Hematopoietic multipotent progenitor cell treated with erythropoietin and hydrocortisone succinate and interleukin-3 and kit ligand, for 17 days (in vitro differentiated cells): ENCODE measurements around the gene GPHB5.
"Not testable (repeated sequence)": the region's sequence is repeated elsewhere in the genome, so short reads cannot be mapped to it uniquely, and the experiment has no call there.

Experiments
- DNase-seq: peaks from one replicate; pipeline ENCODE4 v3.0.0-alpha.2; 2015; ENCODE audit warnings: low spot score

The GPHB5 gene

DNA sequence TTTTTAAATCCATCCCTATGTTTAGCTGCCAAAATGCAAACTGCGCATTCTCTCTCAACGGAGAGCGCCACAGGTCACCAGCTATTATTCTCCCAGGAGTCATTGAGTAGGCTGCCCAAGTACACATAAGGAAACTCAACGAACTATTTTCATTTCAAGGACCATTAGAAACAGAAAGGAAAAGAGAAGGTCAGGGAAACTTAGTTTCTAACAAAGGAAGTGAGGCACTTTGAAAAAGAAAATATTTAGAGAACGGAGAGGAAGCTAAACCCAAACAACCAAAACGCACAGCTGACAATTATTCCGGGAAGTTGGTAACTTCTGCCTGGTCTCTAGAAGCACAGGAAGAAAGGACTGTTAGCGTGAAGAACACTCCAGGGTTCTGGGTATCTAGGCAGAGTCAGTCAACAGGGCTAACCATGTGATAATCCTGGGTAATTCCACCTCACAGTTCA lies 23.5 kb downstream of the GPHB5 start:
- no peak for DNase-seq

DNA sequence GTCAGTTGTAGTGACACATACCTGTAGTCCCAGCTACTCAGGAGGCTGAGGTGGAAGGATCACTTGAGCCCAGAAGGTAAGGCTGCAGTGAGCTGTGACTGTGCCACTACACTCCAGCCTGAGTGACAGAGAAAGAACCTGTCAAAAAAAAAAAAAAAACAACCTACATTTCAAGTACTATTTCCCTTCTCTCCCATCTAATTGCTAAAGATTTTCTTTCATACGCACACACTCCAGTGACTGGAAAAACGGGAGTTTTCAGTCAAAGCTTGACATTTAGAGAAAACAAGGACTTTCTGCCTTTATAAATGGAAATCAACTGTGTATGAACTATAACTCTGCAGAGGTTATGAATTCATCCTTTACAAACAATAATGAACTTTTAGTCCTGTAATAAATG lies 25.9 kb downstream of the GPHB5 start:
- no peak for DNase-seq

DNA sequence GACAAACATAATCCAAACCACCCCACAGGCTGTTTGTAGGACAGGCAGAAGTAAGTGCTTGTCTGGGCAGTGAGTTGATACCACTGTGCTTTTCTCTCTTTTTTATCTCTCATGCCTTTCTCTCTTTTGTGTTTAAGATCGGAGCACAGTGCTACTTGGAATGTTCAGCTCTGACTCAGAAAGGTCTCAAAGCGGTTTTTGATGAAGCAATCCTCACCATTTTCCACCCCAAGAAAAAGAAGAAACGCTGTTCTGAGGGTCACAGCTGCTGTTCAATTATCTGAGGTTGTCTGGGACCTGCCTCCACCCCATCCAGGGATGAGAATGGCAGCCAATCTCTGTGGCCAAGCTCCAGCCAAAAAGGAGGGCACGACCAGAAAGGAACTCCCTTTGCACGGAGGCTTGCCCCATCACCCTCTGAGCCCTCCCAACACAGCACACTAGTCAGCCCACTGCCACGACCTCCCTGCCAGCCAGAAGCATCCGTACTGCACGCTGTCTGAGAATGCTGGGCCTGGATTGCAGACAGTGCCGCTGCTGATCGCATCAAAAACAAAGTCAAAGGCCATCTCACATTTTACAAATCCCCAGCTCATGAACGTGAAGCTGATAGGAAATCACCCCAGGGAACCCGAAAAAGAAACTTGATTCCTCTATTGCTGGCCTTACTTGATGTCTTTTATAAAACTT lies 27.8 kb downstream of the GPHB5 start:
- no peak for DNase-seq

DNA sequence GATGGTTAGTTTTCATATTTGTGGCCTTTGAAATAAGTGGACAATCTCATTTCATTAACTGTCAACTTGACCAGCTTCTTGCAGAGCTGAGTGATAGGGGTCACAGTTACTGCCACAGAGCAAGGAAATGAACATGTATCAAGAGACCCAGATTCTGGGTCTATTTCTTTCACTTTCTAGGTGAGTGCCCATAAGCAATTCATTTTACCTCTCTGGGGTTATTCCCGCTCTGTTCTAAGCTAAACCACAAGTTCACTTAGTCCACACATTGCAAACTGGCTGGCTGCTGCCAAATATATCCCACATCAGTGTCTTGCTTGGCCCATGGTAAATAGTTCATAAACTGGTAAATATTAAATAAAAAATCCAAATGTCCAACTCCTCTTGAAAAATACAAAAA lies 29.9 kb downstream of the GPHB5 start:
- DNase-seq: no peak

DNA sequence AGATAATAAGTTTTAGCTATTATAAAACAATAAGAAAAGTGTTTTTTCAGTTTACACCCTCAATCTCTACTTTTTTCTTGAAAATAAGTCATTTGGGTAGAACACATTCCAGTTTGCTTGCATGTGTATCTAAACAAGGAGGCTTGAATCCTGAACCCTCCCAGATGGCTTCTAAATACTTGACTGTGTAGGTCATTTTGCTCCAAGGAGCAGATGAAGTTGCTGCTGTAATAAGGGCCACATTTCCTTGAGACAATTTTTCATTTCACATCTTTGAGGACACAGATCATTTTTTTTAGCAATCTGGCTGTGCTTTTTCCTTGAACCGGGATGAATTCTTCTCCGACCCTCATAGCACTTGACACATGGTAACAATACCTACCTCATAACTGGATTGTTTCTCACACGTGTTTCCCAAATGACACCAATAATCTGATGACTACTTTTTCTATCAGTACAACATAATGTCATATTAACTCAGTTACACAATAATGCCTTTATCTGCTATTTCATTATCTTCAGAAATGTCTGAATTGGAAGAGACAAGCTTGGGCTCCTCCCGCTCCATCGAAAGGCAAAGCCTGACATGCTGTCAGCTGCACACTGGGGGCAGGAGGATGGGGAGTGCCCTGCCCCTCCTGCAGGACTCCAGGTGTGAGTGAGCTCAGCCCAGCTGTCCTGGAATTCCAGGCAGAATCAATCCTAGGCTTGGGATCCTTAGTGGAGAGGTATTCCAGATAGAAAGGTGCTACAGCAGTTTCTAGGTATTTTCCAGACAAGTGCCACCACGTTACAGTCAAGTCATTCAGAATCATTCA lies 30.9 kb downstream of the GPHB5 start:
- DNase-seq: no peak

DNA sequence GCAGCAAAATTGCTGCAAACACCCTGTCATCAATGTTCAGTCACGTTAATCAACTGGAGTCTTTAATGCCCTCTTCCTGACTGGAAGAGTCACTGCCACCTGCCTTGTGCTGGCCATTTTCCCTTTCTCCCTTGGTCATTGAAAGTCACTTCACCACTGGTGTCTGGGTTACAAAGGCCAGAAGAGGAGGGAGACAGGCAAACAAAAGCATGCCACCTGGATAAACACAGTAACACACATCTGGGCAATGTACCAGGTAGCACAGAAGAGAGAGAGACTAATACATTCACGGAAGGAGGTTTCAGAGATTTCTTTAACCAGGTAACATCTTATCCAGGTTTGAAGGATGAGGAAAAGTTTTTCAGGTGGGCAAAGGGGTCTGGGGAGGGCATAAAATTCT lies 32.7 kb downstream of the GPHB5 start:
- no peak for DNase-seq

DNA sequence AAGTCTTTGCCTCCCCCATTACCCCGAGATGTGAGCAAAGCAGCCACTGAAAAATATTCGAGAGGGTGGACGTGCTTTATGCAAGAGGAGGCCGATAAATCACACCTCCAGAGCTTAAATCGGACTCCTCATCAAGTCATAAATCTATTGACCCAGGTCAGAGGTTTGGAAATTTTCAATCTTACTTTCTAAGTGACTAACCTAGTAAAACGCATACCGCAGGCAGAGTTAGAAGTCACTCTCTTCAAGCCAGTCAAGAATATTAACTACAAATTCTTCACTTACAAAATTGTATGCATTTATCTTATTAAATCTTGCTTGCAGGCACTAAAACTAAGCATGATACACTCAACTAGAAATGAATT lies 34.9 kb downstream of the GPHB5 start:
- DNase-seq: no peak

DNA sequence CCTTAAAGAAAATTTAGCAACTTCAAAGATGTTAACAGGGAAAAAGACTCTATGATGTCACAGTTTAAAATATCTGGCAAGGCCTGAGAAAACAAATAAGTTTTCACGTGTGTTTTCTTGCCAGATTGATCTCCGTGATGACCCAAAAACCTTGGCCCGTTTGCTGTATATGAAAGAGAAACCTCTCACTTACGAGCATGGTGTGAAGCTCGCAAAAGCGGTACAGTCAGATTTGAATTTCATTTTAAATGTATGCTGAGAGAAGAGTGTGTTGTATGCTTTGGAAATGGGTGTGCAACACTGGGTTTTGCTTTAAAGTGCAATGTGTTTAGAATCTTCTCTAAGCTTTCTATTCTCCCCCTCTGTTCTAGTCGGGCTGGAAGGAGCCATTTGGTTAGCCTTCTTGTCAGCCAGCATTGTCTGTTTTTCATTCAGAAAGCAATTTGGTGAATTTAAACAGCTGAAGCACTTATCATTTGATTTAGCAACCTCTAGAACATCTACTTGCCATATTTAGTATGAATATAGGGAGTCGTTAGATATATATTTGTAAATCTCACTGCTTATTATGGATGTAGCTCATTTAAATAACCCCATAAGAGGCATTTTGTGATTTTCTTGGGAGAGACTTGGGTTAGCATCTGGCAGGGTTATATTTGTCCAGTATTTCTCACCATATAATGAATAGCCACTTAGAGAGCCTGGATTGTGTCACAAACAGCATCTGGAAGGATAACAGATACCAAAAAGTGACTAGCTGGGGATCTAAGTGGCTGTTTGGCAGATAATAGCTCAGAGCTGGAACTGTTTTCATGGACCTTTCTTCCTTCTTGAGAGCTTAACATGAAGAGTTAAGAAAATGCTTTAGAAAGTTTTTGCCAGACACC lies 35.5 kb downstream of the GPHB5 start:
- no peak for DNase-seq

DNA sequence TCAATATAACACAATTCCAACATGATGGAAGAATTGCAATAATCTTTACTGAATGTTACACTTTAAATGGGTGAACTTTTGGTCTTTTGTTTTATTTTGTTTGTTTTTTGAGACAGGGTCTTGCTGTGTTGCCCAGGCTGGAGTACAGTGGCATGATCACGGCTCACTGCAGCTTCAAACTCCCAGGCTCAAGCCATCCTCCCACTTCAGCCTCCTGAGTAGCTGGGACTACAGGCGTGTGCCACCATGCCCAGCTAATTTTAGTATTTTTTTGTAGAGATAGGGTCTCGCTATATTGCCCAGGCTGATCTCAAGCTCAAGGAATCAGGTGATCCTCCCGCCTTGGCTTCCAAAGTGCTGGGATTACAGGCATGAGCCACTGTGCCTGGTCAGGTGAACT lies 38.8 kb downstream of the GPHB5 start:
- DNase-seq: not testable (repeated sequence)

DNA sequence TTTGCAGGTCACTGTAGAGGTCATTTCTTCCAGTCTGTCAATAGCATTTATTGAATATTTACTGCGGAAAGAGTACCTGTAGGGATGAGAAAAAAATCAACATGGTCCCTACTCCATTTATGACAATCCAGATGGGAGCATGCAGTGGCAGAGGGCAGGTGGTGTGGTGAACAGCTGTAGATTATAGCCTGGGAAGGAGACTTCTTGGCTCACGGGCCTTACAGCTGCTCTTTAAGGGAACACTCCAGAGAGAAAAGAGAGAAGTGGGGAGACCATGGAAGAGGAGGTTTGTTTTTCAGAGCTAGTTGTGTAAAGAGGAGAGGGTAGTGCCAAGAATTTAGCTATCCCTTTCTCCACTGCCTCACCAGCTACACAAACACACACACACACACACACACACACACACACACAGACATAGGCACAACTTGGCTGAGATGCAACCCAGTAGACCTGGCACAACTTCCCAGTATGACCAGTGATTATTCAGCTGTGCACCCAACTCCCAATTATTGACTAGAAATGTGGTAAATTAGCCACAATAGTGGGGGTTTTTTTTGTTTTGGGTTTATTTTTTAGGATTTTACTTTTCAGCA lies 41.0 kb downstream of the GPHB5 start:
- DNase-seq: no peak

DNA sequence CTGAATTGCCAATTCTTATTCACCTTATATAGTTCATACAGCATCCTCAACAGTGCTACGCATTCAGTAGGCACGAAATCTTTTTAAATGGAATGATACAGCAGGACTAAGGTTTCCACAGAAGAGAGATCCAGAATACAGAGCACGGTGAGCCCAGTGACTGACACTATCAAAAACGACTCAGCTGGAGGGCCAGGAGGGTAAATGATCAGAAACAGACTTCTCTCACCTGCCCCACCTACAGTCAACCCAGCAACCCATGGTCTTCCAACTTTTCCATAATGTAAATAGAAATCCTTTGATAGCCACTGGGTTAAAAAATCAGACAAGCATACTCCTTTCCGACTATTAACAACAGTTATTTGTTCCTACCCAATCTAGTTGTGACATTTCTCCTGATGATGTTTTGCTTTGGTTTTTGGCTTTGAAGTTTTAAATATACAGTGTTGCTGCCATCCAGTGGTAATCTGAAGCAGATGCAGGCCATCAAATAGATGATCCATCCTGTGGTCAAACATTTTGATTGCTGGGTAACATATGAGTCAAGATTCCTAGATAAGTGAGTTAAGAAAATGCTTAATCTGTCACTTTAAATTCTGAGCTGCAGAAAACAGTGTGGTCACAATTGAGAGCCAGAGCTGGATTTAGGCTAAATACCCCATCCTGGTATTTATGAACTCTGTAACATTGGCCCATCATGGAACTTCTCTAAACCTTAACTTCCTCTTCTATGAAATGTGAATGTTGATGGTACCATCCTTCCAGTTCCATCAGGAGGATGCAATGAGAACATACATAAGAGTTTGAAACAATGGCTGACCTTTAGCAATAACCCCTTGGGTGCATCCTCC lies 42.0 kb downstream of the GPHB5 start:
- no peak for DNase-seq

DNA sequence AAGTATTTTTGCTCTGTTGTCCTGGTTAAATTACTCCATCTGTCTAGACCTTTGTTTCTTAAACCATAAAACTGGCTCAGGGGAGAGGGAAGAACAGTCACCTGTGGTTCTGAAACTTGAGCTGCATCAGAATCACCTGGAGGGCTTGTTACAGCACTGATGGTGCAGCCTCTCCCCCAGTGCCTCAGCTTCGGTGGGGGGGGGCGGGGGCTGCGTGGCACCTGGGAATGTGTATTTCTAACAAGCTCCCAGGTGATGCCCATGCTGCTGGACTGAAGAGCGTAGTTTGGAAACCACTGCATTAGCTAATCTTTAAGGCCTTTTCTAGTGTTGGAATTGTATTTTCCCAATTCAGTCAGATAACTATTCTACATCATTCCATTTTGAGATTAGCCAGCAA lies 42.7 kb downstream of the GPHB5 start:
- DNase-seq: no peak

DNA sequence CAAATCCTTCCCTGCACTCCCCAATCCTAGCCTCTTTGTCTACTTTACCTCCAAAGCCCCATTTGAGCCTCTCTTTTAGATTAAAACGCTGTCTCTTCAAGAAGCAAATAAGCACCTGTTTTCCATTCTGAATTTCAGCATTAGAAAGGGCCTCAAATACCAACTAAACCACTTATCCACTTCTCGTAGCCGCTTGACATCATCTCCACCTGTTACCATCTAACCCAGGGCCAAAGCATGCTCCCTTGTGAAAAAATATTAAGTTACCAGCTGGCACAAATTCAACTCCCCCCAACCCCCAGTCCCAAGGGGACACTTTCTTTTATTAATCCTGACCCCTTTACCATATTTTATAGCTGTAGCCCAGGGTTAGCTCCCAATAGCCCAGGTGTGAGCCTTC lies 43.1 kb downstream of the GPHB5 start:
- DNase-seq: no peak

DNA sequence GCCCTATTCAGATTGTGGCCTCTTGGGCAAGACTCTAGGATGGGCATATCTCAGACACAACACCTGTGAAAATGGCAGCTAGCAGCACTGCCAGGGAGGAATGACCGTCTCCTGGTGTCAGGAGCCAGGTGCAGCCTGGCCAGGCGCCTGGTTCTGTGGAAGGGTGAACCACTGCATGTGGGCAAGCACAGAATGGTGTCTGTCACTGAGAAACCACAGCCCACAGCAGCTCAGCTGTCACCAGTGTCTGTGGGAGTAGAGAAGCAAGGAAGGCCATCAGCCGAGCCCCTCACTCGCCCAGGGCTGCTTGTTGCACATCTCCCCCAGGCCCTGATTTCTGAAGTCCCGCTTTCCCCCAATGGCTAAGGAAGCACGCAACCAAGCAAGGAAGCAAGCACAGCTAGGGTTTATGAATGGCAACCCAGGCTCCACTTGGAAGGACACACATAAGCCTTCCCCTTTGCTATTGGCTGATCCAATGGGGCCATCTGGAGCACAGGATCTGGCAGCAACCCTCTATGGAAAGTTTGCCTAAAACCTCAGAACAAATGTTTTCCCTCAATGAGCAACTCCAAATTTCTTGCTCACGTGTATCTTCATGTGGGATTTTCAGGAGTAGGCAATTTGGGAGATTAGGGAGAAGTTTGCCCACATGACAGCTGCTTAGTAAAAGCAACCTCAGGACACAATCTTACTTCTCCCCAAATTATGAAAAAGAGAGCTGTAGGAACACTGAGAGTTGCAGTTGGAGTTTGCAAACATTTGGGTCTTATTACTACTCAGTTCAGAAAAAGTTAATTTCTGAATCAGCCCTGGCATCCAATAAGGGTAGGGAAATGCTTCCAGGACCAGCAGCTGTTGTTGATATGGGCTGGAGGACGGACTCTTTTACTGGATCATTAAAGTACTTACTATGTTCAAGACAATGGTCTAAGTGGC lies 44.7 kb downstream of the GPHB5 start:
- no peak for DNase-seq

DNA sequence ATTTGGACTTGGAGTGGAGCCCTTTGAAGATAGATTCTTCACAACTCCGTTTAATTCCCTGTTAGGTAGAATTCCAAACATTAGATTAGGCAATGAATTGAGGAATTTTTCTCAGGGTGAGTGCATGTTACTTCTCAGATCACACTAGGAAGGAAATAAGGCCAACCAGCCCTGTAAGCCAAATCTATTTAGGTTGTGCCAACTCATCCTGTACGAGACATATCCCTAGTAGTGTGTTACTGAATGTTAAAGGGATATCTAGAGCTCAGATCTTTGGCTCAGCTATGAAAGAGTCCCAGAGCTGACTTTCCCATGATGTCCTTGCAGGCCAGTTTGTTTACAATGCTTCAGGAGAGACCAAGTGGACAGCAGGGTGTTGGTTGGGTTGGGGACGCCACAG lies 45.6 kb downstream of the GPHB5 start:
- DNase-seq: no peak

DNA sequence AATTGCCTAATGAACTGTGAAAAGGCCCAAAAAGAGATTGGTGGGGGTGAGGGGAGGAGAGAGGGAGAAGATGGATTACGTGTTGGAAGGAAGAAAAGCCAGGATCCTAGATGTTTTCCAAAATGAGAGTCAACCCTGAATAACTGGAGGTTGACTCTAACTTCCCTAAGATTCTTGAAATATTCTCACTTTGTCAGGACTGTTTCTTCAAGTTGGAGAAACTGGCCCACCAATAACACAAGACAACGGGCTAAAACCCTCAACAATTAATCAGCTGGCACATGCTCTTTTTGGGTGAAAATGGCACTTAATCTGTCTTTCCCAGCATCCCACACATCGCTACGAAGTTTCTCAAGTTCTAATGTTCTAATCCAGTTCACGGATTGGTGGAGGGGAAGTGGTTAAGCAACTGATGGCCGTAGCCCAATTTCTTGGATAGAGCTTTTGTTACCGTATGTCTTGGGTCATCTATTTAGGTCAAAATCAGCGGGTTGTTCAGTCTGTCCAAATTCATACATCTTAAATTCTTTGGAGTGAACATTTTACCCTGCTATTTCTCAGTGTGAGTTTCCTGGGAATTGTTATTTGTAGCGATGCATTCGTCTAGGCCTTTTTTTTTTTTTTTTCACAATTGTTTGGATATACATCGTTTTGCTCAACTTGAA lies 49.0 kb downstream of the GPHB5 start:
- DNase-seq: no peak

DNA sequence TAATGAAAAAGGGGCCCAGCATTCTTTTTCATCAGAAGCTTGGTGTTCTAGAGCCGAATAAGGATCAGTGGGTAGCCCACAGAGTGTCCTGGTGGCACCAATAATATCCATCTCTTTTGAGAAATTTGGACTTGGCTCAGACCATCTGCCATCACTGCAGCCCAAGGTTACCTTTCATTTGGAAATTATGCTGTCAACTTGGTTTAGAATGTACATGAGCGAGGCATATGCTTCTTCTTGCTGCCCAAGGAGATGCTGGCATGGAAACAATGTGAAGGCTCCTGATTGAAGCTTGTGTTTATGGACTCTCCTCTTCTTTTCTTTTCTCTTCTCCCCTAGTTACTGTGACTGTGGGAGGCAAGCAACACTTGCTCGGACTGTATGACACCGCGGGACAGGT lies 50.0 kb downstream of the GPHB5 start:
- no peak for DNase-seq

DNA sequence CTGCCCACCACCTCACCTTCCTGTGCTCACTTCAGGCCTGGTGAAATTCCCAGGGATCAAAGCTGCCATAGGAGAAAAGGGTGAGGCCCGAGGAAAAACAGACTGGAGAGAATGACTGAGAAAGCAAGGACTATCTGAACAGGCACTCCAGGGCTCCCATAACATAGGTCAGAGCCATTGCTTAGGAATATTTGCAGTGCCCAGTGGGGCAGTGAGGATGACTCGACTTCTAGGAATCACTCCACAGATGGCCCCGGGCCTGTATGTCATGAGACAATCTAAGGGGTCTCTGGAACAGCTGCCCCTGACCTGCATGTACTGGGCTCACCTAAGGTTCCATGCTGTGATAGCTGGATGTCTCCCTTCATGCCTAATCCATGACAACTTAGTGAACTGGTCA lies 51.6 kb downstream of the GPHB5 start:
- DNase-seq: no peak

DNA sequence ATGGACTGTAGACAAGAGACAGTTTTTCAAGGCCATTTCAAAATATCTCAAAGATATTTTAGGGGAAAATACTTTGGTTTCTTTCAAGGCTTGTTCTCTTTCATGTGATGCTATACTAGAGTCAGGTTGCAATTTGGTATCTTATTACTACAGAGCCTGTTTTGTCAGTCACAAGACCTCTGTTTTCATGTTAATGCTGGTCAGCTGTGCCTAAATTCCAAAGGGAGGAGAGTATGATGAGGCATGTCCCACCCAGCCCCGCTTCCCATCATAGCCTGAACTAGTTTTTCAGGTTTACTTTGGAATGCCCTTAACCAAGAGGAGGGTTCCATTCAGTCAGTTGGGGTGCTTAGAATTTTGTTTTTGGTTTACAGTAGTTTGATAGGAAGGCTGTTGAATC lies 52.6 kb downstream of the GPHB5 start:
- DNase-seq: no peak
